B cell (primary cell): ENCODE data around the gene ITPKC. TPM values are rescaled to one million over a fixed set of nuclear protein-coding genes. Genes with fewer than 3 reads are reported as not detected.

ENCODE experiments used
- ATAC-seq: fragments of 200-7000 bp; cut with Tn5 transposase; one replicate; pipeline ENCODE4 v1.10.0; 2021; ENCODE audit warnings: low read depth, mild to moderate bottlenecking, moderate number of reproducible peaks, moderate library complexity
- CTCF ChIA-PET: fragments of 350-600 bp; sonication (Branson Sonifier 250); formaldehyde crosslinking; loops from one replicate; lab custom pipeline; 2021; ENCODE audit warnings: antibody characterized with exemption, inconsistent platforms; lab: Charles Lee
- POLR2A ChIA-PET: fragments of 350-600 bp; sonication (Branson Sonifier 250); formaldehyde crosslinking; loops from one replicate; lab custom pipeline; 2021; ENCODE audit warnings: antibody characterized with exemption; lab: Charles Lee
- DNase-seq: peaks from one replicate; pipeline ENCODE4 v3.0.0; 2013
- H2AFZ ChIP-seq: 2 replicates; pipeline ENCODE4 v1.6.1; 2012; ENCODE audit warnings: mild to moderate bottlenecking, low read depth, low read length; ENCODE audit not compliant: insufficient read depth, poor library complexity, severe bottlenecking
- H3K27ac ChIP-seq, 2 donors: 1 replicate in 1 of 2; 2 replicates in 1 of 2; pipeline ENCODE4 v1.5.1; 2012 to 2013; ENCODE audit warnings: low read length in 2 of 2, mild to moderate bottlenecking in 2 of 2, moderate library complexity in 1 of 2
- H3K27me3 ChIP-seq, 4 experiments: fragments of 200-600 bp in 1 of 4; sonication (generic) in 1 of 4; replicated peaks in 1 of 4; 1 replicate in 2 of 4; 2 replicates in 2 of 4; pipeline versions ENCODE4 v1.6.1 to v1.7.0; 2013 to 2016; ENCODE audit warnings: low read length in 3 of 4, mild to moderate bottlenecking in 2 of 4, mixed read lengths in 1 of 4, moderate library complexity in 1 of 4; ENCODE audit not compliant: insufficient read depth in 4 of 4, control insufficient read depth in 3 of 4; ENCODE audit errors: control extremely low read depth in 1 of 4
- H3K36me3 ChIP-seq, 2 experiments: replicated peaks in 1 of 2; 1 replicate in 1 of 2; 2 replicates in 1 of 2; pipeline versions ENCODE4 v1.6.1 to v1.7.1; 2013; ENCODE audit warnings: low read length in 1 of 2; ENCODE audit not compliant: insufficient read depth in 2 of 2, control insufficient read depth in 1 of 2; ENCODE audit errors: control extremely low read depth in 1 of 2, extremely low read depth in 1 of 2
- H3K4me1 ChIP-seq, 2 donors: fragments of 200-600 bp in 1 of 2; sonication (generic) in 1 of 2; 1 replicate in 1 of 2; 2 replicates in 1 of 2; pipeline versions ENCODE4 v1.5.1 to v1.6.1; 2013 to 2017; ENCODE audit warnings: low read length in 2 of 2; ENCODE audit not compliant: control insufficient read depth in 2 of 2, insufficient read depth in 2 of 2
- H3K4me2 ChIP-seq: replicated peaks from 2 replicates; pipeline ENCODE3; 2012; ENCODE audit warnings: mild to moderate bottlenecking, low read depth, low read length; ENCODE audit not compliant: poor library complexity, severe bottlenecking
- H3K4me3 ChIP-seq, 5 experiments: fragments of 200-600 bp in 1 of 5; sonication (generic) in 1 of 5; 1 replicate in 3 of 5; 2 replicates in 2 of 5; pipeline versions ENCODE4 v1.5.1 to v1.7.0; 2011 to 2016; ENCODE audit warnings: low read length in 4 of 5, mild to moderate bottlenecking in 4 of 5, low read depth in 2 of 5, control low read depth in 1 of 5, moderate library complexity in 1 of 5; ENCODE audit not compliant: insufficient read depth in 1 of 5; ENCODE audit errors: control extremely low read depth in 1 of 5, extremely low read depth in 1 of 5
- H3K79me2 ChIP-seq: fragments of 200-600 bp; sonication (generic); one replicate; pipeline ENCODE4 v1.6.0; 2016; ENCODE audit warnings: low read length; ENCODE audit not compliant: control insufficient read depth, insufficient read depth
- H3K9ac ChIP-seq: fragments of 200-600 bp; sonication (generic); 2 replicates; pipeline ENCODE4 v1.6.1; 2017; ENCODE audit warnings: mild to moderate bottlenecking, low read length, moderate library complexity
- H3K9me3 ChIP-seq, 3 donors: one replicate each; pipeline versions ENCODE4 v1.6.1 to v1.7.1; 2013; ENCODE audit warnings: low read length in 2 of 3; ENCODE audit not compliant: control insufficient read depth in 2 of 3, insufficient read depth in 1 of 3; ENCODE audit errors: control extremely low read depth in 1 of 3
- H4K20me1 ChIP-seq: 2 replicates; pipeline ENCODE4 v1.6.0; 2012; ENCODE audit warnings: mild to moderate bottlenecking, low read length; ENCODE audit not compliant: insufficient read depth, control insufficient read depth, poor library complexity, severe bottlenecking
- H3K27ac Mint-ChIP-seq: one replicate; pipeline ENCODE4 v1.8.0; 2021; ENCODE audit warnings: mixed read lengths
- H3K27me3 Mint-ChIP-seq: one replicate; pipeline ENCODE4 v1.8.0; 2021; ENCODE audit warnings: mixed read lengths
- H3K4me1 Mint-ChIP-seq: one replicate; pipeline ENCODE4 v1.8.0; 2021; ENCODE audit warnings: mixed read lengths
- H3K4me3 Mint-ChIP-seq: one replicate; pipeline ENCODE4 v1.8.0; 2021; ENCODE audit warnings: mixed read lengths
- H3K9me3 Mint-ChIP-seq: one replicate; pipeline ENCODE4 v1.8.0; 2022; ENCODE audit warnings: mixed read lengths; ENCODE audit not compliant: insufficient read depth
- CTCF ChIP-seq: fragments of 200-600 bp; IDR thresholded peaks from one replicate; pipeline ENCODE4 v1.8.0; 2022; ENCODE audit warnings: antibody characterized with exemption, mild to moderate bottlenecking
- EZH2 ChIP-seq: IDR thresholded peaks from 2 replicates; pipeline ENCODE4 v1.6.1; 2012; ENCODE audit warnings: borderline replicate concordance, low read depth, mild to moderate bottlenecking, moderate library complexity, low read length; ENCODE audit not compliant: insufficient read depth, poor library complexity, severe bottlenecking
- WGBS: methylation state at CpG from one replicate; pipeline ENCODE4 v1.1.5; 2013; ENCODE audit warnings: missing lambda C conversion rate; ENCODE audit not compliant: insufficient coverage; 5-methylcytosine and 5-hydroxymethylcytosine counted together
- intact Hi-C: fragments of 100-400 bp; cut with micrococcal nuclease; formaldehyde crosslinking; loops from one replicate; pipeline ENCODE4 v1.10.0; 2022
- polyA plus RNA-seq: library from polyadenylated mRNA; depleted of rRNA; stranded (reverse); fragments of >200 nt; gene quantifications from 2 replicates; pipeline ENCODE4 v1.2.3, GENCODE V29; 2012
- total RNA-seq, 2 donors: library from RNA; stranded (reverse); fragments of 120-200 nt in 1 of 2; gene quantifications; 1 replicate in 1 of 2; 2 replicates in 1 of 2; pipeline versions ENCODE4 v1.2.3 to v1.2.4, GENCODE V29; 2013 to 2022

Gene ITPKC
- total and polyA plus RNA-seq, 2 donors (not counting 1 experiment from before 2014, with no cell fraction given), result 8.7 to 16.0 TPM

- Histone ChIP-seq H3K4me3 (no peak overlapping the region), H3K79me2 (no peaks in the 10 kb centered on the region), H3K9me3 (peaks cover 0 to 2% (median 0%) of the 10 kb centered on the region in 3 donors), H3K4me2 (no peak overlapping the region), H2AFZ (no peak overlapping the region), H3K27me3 (no peaks in the 10 kb centered on the region), H3K27ac (no peak overlapping the region), H4K20me1 (no peaks in the 10 kb centered on the region), H3K9ac (no peak overlapping the region), H3K36me3 (peaks cover 3 to 39% of the 10 kb centered on the region in 2 experiments), H3K4me1 (no peaks in the 10 kb centered on the region)
- ATAC-seq (no peak), DNase-seq (no peak)
- Mint-ChIP-seq H3K9me3 (peaks cover 2% of the 10 kb centered on the region), H3K27ac (no peak overlapping the region), H3K4me1 (peaks cover 2% of the 10 kb centered on the region), H3K4me3 (no peak overlapping the region), H3K27me3 (no peaks in the 10 kb centered on the region)
- 95% methylated on average over 7 of the region's 7 CpGs for WGBS
- ChIA-PET CTCF (interaction anchor here (0.6 to 0.8 kb wide), 2 partner anchors 10 to 54 kb away, joined by 3 to 4 read pairs; no protein-coding TSS in a partner anchor), POLR2A (interaction anchor here (0.6 kb wide), 1 partner anchor 242 kb away, joined by 4 read pairs; no protein-coding TSS in a partner anchor)
- TF ChIP-seq EZH2 (no peak), CTCF (no peak)
- intact Hi-C loops, result no loop called here
Observed at GRCh38 chr19:40672573-40673299, 44.2 kb upstream of the ITPKC start.

- H3K79me2 ChIP-seq, result no peaks in the 10 kb centered on the region
- H3K27me3 ChIP-seq, result no peaks in the 10 kb centered on the region
- H3K4me1 ChIP-seq, result no peaks in the 10 kb centered on the region
- Mint-ChIP-seq H3K27me3 (no peaks in the 10 kb centered on the region), H3K4me3 (no peak overlapping the region), H3K9me3 (peaks cover 2% of the 10 kb centered on the region), H3K4me1 (peaks cover 2% of the 10 kb centered on the region), H3K27ac (no peak overlapping the region)
- intact Hi-C loops, result no loop called here
- no peak overlapping the region for H3K9ac ChIP-seq
- CTCF ChIA-PET, result no interaction called here
- H3K4me2 ChIP-seq, result no peak overlapping the region
- ATAC-seq, result no peak
- no peak overlapping the region for H3K27ac ChIP-seq
- peaks cover 0 to 2% (median 0%) of the 10 kb centered on the region in 3 donors for H3K9me3 ChIP-seq
- H3K36me3 ChIP-seq, result peaks cover 3 to 42% of the 10 kb centered on the region in 2 experiments
- no peak overlapping the region for H3K4me3 ChIP-seq
- H4K20me1 ChIP-seq, result no peaks in the 10 kb centered on the region
- no peak for TF ChIP-seq CTCF
- TF ChIP-seq EZH2, result no peak
- POLR2A ChIA-PET, result interaction anchor here (0.6 kb wide), 1 partner anchor 243 kb away, joined by 4 read pairs; no protein-coding TSS in a partner anchor
- 100% methylated on average over 9 of the region's 11 CpGs for WGBS
- no peak overlapping the region for H2AFZ ChIP-seq
- DNase-seq, result no peak
Observed at GRCh38 chr19:40673397-40673796, 43.5 kb upstream of the ITPKC start.
